GM12878 (cell line): ENCODE results near the gene SNU13. TPM values are rescaled to one million over a fixed set of nuclear protein-coding genes. Genes with fewer than 3 reads are reported as not detected.

ENCODE experiments used
- ATAC-seq: fragments of 200-7000 bp; cut with Tn5 transposase; 3 replicates; pipeline ENCODE4 v1.9.1; 2020; ENCODE audit warnings: mild to moderate bottlenecking, moderate library complexity
- BruUV-seq: library from RNA; stranded (reverse); fragments of 400-500 nt; replicated peaks from 2 replicates; lab custom pipeline; 2021; lab: Mats Ljungman, UMichigan
- CTCF ChIA-PET: fragments of 300-600 bp; sonication (Branson Sonifier 250); formaldehyde crosslinking; extraction: SDS; loops from one replicate; lab custom pipeline; 2021; ENCODE audit warnings: inconsistent platforms; lab: Yijun Ruan, JAX
- POLR2A ChIA-PET: fragments of 350-600 bp; formaldehyde crosslinking; extraction: SDS; loops from one replicate; lab custom pipeline; 2021; ENCODE audit warnings: inconsistent platforms; lab: Charles Lee
- RAD21 ChIA-PET: fragments of 300-600 bp; sonication (Branson Sonifier 250); formaldehyde crosslinking; loops from one replicate; lab custom pipeline; 2023; ENCODE audit warnings: antibody characterized with exemption; ENCODE audit not compliant: unreplicated experiment; lab: Charles Lee
- SMC1A ChIA-PET: fragments of 300-600 bp; sonication (Branson Sonifier 250); formaldehyde crosslinking; loops from one replicate; lab custom pipeline; 2023; ENCODE audit not compliant: unreplicated experiment, uncharacterized antibody; lab: Charles Lee
- DNase-seq: peaks from one replicate; pipeline ENCODE4 v3.0.0-alpha.2; 2011; ENCODE audit warnings: low read depth, low spot score
- FAIRE-seq: peaks from 3 replicates; lab custom pipeline; 2011; peaks lifted over from hg19 to GRCh38; lab: Jason Lieb, UNC
- H2AFZ ChIP-seq: 2 replicates; pipeline ENCODE4 v1.6.0; 2011; ENCODE audit warnings: low read depth, low read length, control low read depth; ENCODE audit not compliant: control insufficient read depth
- H3K27ac ChIP-seq: 2 replicates; pipeline ENCODE4 v1.5.1; 2011; ENCODE audit warnings: control low read depth; ENCODE audit not compliant: control insufficient read depth, insufficient read depth
- H3K27me3 ChIP-seq, 2 experiments: replicated peaks in 1 of 2; 2 replicates each; pipeline versions ENCODE4 v1.6.0 to v1.6.1; 2011; ENCODE audit warnings: low read length in 1 of 2; ENCODE audit not compliant: control insufficient read depth in 2 of 2, insufficient read depth in 2 of 2
- H3K36me3 ChIP-seq, 2 experiments: 2 replicates each; pipeline ENCODE4 v1.5.1; 2011; ENCODE audit warnings: low read length in 1 of 2; ENCODE audit not compliant: control insufficient read depth in 2 of 2, insufficient read depth in 2 of 2
- H3K4me1 ChIP-seq: 2 replicates; pipeline ENCODE4 v1.6.1; 2011; ENCODE audit warnings: mild to moderate bottlenecking, low read length, moderate library complexity, mixed read lengths; ENCODE audit not compliant: control insufficient read depth, insufficient read depth
- H3K4me2 ChIP-seq: 2 replicates; pipeline ENCODE4 v1.6.0; 2011; ENCODE audit warnings: control low read depth; ENCODE audit not compliant: control insufficient read depth, insufficient read depth
- H3K4me3 ChIP-seq: fragments of 200-600 bp; sonication (generic); 2 replicates; pipeline ENCODE4 v1.5.1; 2016
- H3K79me2 ChIP-seq: 2 replicates; pipeline ENCODE4 v1.6.0; 2011; ENCODE audit warnings: low read length; ENCODE audit not compliant: control insufficient read depth, insufficient read depth
- H3K9ac ChIP-seq: 2 replicates; pipeline ENCODE4 v1.8.0; 2011; ENCODE audit warnings: low read length, control low read depth, mixed read lengths; ENCODE audit not compliant: control insufficient read depth, insufficient read depth
- H3K9me3 ChIP-seq: replicated peaks from 3 replicates; pipeline ENCODE4 v1.5.1; 2011; ENCODE audit warnings: mild to moderate bottlenecking, low read length; ENCODE audit not compliant: control insufficient read depth, insufficient read depth
- H4K20me1 ChIP-seq: 2 replicates; pipeline ENCODE4 v1.6.0; 2011; ENCODE audit not compliant: control insufficient read depth, insufficient read depth
- HDGF ChIP-seq: fragments of 450-650 bp; IDR thresholded peaks from 2 replicates; pipeline ENCODE4 v1.6.1; 2016; ENCODE audit warnings: antibody characterized with exemption
- LARP7 ChIP-seq: fragments of 450-650 bp; IDR thresholded peaks from 2 replicates; pipeline ENCODE4 v1.6.1; 2017; ENCODE audit warnings: mild to moderate bottlenecking
- MYB ChIP-seq: fragments of 150-350 bp; IDR thresholded peaks from 2 replicates; pipeline ENCODE4 v1.6.1; 2014; ENCODE audit warnings: mild to moderate bottlenecking, low read depth, low read length, borderline replicate concordance
- PAX5 ChIP-seq: IDR thresholded peaks from 2 replicates; pipeline ENCODE4 v1.6.1; 2011; ENCODE audit warnings: low read depth, low read length, borderline replicate concordance
- POLR2AphosphoS5 ChIP-seq: IDR thresholded peaks from 2 replicates; pipeline ENCODE4 v1.6.1; 2011; ENCODE audit warnings: mild to moderate bottlenecking, low read length, inconsistent platforms
- RAD21 ChIP-seq: IDR thresholded peaks from 2 replicates; pipeline ENCODE4 v1.6.1; 2011; ENCODE audit warnings: mild to moderate bottlenecking, low read depth, low read length, moderate library complexity; ENCODE audit not compliant: insufficient read depth
- YBX1 ChIP-seq: fragments of 450-650 bp; IDR thresholded peaks from 2 replicates; pipeline ENCODE4 v1.6.1; 2016; ENCODE audit warnings: antibody characterized with exemption
- ZBED1 ChIP-seq: IDR thresholded peaks from 2 replicates; pipeline ENCODE4 v1.6.1; 2016; ENCODE audit warnings: borderline replicate concordance
- ZNF24 ChIP-seq: fragments of 450-650 bp; IDR thresholded peaks from 2 replicates; pipeline ENCODE4 v1.6.1; 2017; ENCODE audit warnings: antibody characterized with exemption, mild to moderate bottlenecking
- ZNF687 ChIP-seq: fragments of 450-650 bp; IDR thresholded peaks from 2 replicates; pipeline ENCODE4 v1.6.1; 2017; ENCODE audit warnings: mild to moderate bottlenecking, moderate library complexity
- WGBS: methylation state at CpG from one replicate; pipeline ENCODE4 v1.1.6; 2016; ENCODE audit warnings: low lambda C conversion rate; ENCODE audit not compliant: insufficient replicate concordance, insufficient coverage; ENCODE audit errors: missing lambda C conversion rate; 5-methylcytosine and 5-hydroxymethylcytosine counted together
- in situ Hi-C: fragments of 300-500 bp; cut with MboI; formaldehyde crosslinking; loops from 9 replicates; pipeline ENCODE4 v1.14.3; 2018; ENCODE audit warnings: mixed read lengths
- intact Hi-C: fragments of 100-400 bp; cut with micrococcal nuclease; formaldehyde crosslinking; loops from one replicate; pipeline ENCODE4 v1.14.2; 2022; ENCODE audit not compliant: unreplicated experiment
- polyA plus RNA-seq, 11 experiments: library from polyadenylated mRNA; depleted of rRNA in 4 of 11; unstranded in 6 of 11; stranded (reverse) in 5 of 11; fragments of >200 nt; fragmentation: Nextera tagmentation in 4 of 11; fragmentation: Illumina TruSeq in 1 of 11; extraction: Ambion mirVana in 4 of 11; extraction: Trizol in 1 of 11; gene quantifications; 1 replicate in 1 of 11; 2 replicates in 10 of 11; pipeline versions ENCODE4 v1.2.1 to v1.2.3, GENCODE V29; 2011 to 2016; ENCODE audit warnings: inconsistent platforms in 2 of 11, missing spikeins in 2 of 11, low read depth in 1 of 11
- total RNA-seq, 4 experiments: library from RNA; depleted of rRNA in 3 of 4; stranded (reverse); fragments of >200 nt in 3 of 4; fragmentation: Illumina TruSeq in 1 of 4; extraction: Trizol in 1 of 4; gene quantifications; 2 replicates each; pipeline versions ENCODE4 v1.2.1 to v1.2.3, GENCODE V29; 2013 to 2021
- TF ChIP-seq, protein P1 (sequence below): IDR thresholded peaks from 2 replicates; pipeline ENCODE4 v1.6.1; 2012; ENCODE audit warnings: low read depth, low read length, improper control_type of control experiment

The SNU13 gene
- total and polyA plus RNA-seq, 10 of the 15 experiments (the other 5 are each of a cell fraction or from before 2014, with no cell fraction given), result 157 to 870 (median 256) TPM

DNA sequence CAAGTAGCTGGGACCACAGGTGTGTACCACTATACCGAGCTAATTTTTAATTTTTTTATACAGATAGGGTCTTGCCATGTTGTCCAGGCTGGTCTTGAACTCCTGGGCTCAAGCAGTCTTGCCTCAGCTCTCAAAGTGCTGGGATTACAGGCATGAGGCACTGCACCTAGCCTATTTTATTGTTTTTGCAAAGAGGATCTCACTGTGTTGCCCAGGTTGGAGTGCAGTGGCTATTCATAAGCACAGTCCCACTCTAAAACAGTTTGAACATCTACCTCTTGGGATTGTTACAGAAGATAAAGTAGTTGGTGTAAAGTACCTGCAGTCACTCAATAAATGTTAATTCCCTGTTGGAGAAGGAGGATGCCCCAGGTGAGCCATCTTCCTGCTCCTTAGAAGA lies 38.4 kb downstream of the SNU13 start:
- TF ChIP-seq ZBED1, result no peak
- no peak for TF ChIP-seq ZNF24
- no peak for TF ChIP-seq LARP7

GRCh38 chr22:41648432-41648831 lies 40.2 kb downstream of the SNU13 start:
- Histone ChIP-seq H3K4me1 (no peaks in the 10 kb centered on the region), H3K9me3 (no peaks in the 10 kb centered on the region), H2AFZ (no peak overlapping the region), H4K20me1 (no peaks in the 10 kb centered on the region), H3K4me3 (no peak overlapping the region), H3K9ac (no peak overlapping the region), H3K27ac (no peak overlapping the region), H3K36me3 (peaks cover 10 to 32% of the 10 kb centered on the region in 2 experiments), H3K4me2 (no peak overlapping the region), H3K27me3 (no peaks in the 10 kb centered on the region), H3K79me2 (no peaks in the 10 kb centered on the region; the same call in 1 of the 2 replicates)
- 48% methylated on average over 1 of the region's 1 CpG for WGBS
- BruUV-seq, result TSS peak; percentile 43
- DNase-seq (no peak), FAIRE-seq (no peak), ATAC-seq (no peak)
- CTCF ChIA-PET, result interaction anchor here (2.0 kb wide), 1 partner anchor 19 kb away, joined by 7 read pairs; no protein-coding TSS in a partner anchor
- RAD21 ChIA-PET, result no interaction called here
- intact Hi-C loops (no loop called here), in situ Hi-C loops (no loop called here)
- POLR2A ChIA-PET, result no interaction called here
- SMC1A ChIA-PET, result interaction anchor here (1.1 kb wide), 1 partner anchor 726 kb away, joined by 3 read pairs; no protein-coding TSS in a partner anchor
- no peak for TF ChIP-seq HDGF
- no peak for TF ChIP-seq PAX5
- TF ChIP-seq YBX1, result no peak
- no peak for TF ChIP-seq POLR2AphosphoS5
- TF ChIP-seq MYB, result no peak
- TF ChIP-seq ZNF687, result no peak
- no peak for TF ChIP-seq RAD21
- TF ChIP-seq, protein P1, sequence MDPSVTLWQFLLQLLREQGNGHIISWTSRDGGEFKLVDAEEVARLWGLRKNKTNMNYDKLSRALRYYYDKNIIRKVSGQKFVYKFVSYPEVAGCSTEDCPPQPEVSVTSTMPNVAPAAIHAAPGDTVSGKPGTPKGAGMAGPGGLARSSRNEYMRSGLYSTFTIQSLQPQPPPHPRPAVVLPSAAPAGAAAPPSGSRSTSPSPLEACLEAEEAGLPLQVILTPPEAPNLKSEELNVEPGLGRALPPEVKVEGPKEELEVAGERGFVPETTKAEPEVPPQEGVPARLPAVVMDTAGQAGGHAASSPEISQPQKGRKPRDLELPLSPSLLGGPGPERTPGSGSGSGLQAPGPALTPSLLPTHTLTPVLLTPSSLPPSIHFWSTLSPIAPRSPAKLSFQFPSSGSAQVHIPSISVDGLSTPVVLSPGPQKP, result no peak

More for the DNA sequence above, 38.4 kb downstream of the SNU13 start:
- no peak overlapping the region for H2AFZ ChIP-seq
- no peaks in the 10 kb centered on the region for H3K9me3 ChIP-seq
- ChIA-PET RAD21 (no interaction called here), SMC1A (interaction anchor here (0.9 to 1.7 kb wide), 2 partner anchors 11 to 14 kb away, joined by 3 to 7 read pairs; no protein-coding TSS in a partner anchor), CTCF (interaction anchor here (1.3 to 1.7 kb wide), 2 partner anchors 10 to 47 kb away, joined by 3 to 6 read pairs; no protein-coding TSS in a partner anchor), POLR2A (interaction anchor here (0.5 kb wide), 1 partner anchor 18 kb away, joined by 3 read pairs; no protein-coding TSS in a partner anchor)
- DNase-seq, result no peak
- no peak overlapping the region for H3K9ac ChIP-seq
- H4K20me1 ChIP-seq, result no peaks in the 10 kb centered on the region
- no TSS peak for BruUV-seq
- peaks cover 16 to 46% of the 10 kb centered on the region in 2 experiments for H3K36me3 ChIP-seq
- FAIRE-seq, result no peak
- no peaks in the 10 kb centered on the region for H3K27me3 ChIP-seq
- H3K4me1 ChIP-seq, result no peaks in the 10 kb centered on the region
- H3K27ac ChIP-seq, result no peak overlapping the region
- no peak for ATAC-seq
- intact Hi-C loops, result no loop called here
- H3K4me2 ChIP-seq, result no peak overlapping the region
- in situ Hi-C loops, result no loop called here
- no peaks in the 10 kb centered on the region; the same call in 1 of the 2 replicates for H3K79me2 ChIP-seq
- 100% methylated on average over 1 of the region's 1 CpG for WGBS
- H3K4me3 ChIP-seq, result no peak overlapping the region
